Right lobe of liver (tissue), 4 donors: ENCODE measurements around the gene KAZN.

Experiments
- POLR2A ChIP-seq: fragments of 450-650 bp; IDR thresholded peaks from one replicate; pipeline ENCODE4 v1.6.1; 2017; ENCODE audit warnings: antibody characterized with exemption, mild to moderate bottlenecking
- TF ChIP-seq, protein P1 (sequence below), 4 donors: fragments of 200-600 bp in 3 of 4; fragments of 450-650 bp in 1 of 4; IDR thresholded peaks; one replicate each; pipeline versions ENCODE4 v1.5.1 to v1.8.0; 2016 to 2022; ENCODE audit warnings: antibody characterized with exemption in 4 of 4, mild to moderate bottlenecking in 2 of 4
- donor health status: DM: no; HTN: no; CAD: no.
- donor health status: DM: no; HTN: no; CAD: no.
- donor health status: DM: no; HTN: yes; CAD: no.

DNA sequence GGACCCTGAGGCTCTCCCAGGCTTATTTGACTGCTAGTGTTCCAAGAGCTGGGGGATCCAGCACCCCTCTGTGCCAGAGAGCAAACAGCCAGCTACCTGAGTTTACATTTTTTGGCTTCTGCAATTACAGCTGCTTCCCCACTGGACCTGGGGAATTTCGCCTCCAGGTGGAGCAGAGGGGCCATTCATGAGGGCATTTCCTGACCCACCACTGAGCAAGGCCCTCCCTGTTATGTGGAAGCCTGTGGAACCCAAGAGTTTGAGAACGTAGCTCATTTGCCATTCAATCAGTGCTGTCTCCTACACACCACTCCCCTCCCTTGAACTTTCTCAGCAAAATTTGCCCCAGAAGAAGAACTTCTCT lies 512.4 kb downstream of the KAZN start:
- TF ChIP-seq, protein P1, sequence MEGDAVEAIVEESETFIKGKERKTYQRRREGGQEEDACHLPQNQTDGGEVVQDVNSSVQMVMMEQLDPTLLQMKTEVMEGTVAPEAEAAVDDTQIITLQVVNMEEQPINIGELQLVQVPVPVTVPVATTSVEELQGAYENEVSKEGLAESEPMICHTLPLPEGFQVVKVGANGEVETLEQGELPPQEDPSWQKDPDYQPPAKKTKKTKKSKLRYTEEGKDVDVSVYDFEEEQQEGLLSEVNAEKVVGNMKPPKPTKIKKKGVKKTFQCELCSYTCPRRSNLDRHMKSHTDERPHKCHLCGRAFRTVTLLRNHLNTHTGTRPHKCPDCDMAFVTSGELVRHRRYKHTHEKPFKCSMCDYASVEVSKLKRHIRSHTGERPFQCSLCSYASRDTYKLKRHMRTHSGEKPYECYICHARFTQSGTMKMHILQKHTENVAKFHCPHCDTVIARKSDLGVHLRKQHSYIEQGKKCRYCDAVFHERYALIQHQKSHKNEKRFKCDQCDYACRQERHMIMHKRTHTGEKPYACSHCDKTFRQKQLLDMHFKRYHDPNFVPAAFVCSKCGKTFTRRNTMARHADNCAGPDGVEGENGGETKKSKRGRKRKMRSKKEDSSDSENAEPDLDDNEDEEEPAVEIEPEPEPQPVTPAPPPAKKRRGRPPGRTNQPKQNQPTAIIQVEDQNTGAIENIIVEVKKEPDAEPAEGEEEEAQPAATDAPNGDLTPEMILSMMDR (IDR thresholded peaks at IDR 0.05), result no peak
- TF ChIP-seq POLR2A, result no peak
